Measurements from ENCODE around the gene SLC6A11.

Gene SLC6A11

DNA sequence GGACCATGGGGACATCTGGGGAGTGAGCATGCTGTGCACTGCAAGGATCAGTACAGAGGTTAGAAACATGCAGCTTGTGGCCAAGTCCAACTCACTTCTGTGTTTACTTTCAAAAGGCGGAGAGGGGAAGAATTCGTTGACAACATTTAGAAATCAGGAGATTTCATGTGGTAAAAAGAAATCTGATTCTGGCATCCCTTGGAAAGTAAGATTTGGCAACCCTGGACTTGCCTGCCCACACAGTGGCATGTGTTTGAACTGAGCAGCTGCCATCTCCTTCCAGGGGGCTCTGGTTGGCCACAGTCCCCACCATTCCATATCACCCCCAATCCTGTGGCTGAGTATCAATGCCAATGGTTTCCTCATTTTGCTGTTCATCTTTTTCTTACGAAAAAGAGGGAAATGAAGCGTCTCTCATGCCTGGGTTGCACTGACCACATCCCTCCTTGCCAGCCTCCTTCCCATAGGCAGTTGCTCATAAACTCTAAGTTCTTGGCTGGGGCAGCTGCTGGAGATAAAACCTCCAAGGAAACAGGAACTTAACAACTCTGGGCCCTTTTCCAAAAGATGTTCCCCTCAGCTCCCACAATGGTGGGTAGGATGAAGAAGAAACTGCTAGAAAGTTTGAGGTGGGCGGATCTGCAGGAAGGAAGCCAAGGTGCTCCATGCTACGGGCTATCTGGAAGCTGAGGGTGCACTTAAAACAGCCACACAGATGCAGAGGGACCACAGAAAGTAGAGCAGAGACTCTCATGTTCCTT, 29.2 kb downstream of the SLC6A11 start:
- DNase-seq, result no peak

GRCh38 chr3:10845839-10846656, 30.0 kb downstream of the SLC6A11 start:
- no peak for DNase-seq

DNA sequence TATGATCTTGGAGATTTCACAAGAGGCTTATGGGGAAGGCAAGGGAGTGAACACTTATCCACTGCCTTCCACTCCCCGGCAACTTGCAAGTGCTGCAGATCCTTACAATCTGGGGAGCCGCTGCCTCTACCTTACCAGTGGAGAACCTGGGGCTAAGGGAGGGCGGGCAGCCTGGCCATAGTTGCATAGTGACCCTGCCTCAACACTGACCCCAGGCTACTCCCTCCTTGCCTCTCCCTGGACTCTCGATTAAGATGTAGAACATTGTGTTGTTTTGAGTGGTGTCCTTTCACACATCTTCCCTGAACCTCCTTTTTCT, 30.6 kb downstream of the SLC6A11 start:
- no peak for DNase-seq

DNA sequence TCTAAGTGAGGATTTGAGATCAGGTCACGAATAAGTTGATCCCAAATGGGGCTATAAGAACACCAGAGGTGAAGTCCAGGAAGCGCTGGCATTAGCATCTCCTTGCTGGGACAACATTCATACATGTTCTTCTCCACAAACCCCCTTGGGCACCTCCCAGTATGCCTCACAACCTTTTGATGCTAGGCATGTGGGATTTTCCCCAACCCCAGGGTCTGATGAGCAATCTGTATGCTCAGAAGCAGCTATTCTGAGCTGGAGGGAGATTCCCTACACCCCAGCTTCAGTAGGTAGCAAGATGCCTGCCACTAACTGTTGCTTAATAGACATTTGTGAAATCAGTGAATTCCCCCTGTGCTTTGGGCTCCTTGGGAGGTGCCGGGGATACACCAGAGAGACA, 32.2 kb downstream of the SLC6A11 start:
- DNase-seq, result peak; percentile 25

DNA sequence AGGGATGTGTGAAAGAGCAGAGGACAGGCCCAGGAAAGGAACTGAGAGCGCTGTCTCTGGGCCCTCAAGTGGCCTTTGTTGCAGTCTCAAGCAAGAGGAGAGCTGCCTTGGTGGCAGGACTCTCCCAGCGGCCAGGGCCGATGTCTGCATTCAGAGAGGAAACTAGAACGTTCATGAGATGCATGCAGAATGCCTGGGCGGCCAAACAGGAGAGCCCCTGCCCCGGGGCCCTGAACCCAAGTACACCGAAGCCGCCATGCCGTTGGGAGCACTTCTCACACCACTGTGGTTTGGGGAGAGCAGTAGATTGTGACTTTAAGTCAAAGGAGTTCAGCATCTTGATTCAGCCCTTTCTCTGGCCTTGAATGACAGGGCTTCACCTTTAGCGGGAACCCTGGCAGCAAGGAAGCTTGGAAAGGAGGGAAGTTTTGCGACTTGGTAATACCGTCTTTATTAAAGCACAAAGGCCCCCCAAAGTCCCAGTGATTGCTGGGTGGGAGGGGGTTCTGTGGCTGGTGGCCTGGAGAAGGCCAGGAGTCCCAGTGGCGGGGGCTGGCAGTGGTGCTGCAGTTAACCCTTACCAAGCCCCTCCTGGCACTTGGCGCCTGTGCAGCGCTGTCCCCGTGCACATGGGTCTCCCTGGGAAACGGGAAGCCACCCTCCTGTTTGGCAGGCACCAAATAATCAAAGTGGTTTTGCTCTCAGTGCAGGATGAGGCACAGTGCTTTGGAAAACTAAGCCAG, 36.2 kb downstream of the SLC6A11 start:
- DNase-seq, result no peak

DNA sequence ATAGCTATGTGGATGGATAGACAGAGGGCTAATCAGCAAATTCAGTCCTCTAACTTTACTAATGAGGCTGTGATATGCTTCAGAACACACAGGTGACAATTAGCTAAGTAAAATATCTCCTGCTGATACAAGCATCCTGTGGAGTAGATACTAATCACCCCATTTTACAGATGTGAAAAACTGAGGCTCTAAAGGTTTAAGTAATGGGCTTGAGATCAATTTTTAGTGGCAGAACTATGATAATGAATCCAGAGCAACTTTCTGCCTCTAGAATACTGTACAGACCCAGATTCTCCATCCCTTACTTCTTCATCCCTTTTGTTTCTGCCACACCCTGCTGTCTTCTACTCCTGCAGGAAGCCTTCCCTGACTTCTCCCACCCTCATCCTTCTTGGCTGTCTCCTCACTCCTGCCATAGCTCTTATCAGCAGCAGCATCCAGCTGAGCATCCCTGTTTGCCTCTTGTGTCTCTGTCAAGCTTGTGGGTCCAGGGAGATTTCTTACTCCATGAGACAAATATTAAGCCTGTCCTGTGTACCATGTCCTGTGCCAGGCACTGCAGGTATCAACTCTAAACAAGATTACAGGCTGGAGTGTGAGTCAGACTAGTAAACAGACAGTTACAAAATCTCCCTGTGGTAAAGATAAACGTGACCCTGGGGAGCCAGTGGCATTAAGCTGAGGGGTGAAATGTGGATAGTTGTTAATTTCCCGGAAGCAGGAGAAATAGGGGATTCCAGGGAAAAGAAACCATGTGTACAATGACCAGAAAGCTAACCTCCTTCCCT, 39.2 kb downstream of the SLC6A11 start:
- DNase-seq, result no peak

DNA sequence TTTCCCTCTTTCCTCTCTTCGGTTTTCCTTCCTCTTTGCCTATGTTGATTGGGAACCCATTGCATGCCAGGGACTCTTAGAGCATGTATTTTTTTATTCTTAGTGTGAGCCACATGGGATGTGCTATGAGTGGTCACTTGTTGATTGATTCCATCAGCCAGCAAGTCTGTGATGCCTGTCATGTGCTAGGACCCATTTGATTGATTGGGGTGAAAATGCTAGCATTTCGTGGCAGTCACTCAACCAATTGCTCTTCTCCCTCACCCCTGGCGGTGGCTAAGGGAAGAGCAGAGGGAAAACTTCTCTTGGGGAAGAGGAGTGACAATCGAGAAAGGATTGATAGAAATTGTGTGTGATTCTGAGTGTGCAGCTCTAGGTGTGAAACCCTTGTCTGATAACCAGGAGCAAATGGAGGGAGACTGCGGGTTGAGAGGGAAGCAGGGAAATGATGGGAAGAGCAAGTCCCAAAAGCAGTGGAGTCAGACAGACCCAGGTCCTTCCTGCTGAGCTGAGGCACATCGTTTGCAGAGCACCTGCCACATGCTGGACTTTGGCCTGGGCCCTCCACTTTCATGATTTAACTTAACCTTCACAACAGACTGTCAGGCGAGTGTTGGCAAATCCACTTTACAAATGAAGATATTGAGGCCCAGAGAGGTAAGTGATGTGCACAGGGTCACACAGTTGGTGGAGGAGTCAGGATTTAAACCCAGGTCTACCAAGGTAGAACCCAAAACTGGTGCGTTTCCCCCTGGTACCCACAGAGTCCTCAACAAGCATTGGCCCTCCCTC, 40.0 kb downstream of the SLC6A11 start:
- no peak for DNase-seq

- DNase-seq, result no peak
These were observed 41.2 kb downstream of the SLC6A11 start for GRCh38 chr3:10857235-10857634.

- no peak for DNase-seq
These were observed 42.1 kb downstream of the SLC6A11 start for GRCh38 chr3:10858091-10858490.

- no peak for DNase-seq
These were observed 51.4 kb downstream of the SLC6A11 start for GRCh38 chr3:10867384-10867783.

DNA sequence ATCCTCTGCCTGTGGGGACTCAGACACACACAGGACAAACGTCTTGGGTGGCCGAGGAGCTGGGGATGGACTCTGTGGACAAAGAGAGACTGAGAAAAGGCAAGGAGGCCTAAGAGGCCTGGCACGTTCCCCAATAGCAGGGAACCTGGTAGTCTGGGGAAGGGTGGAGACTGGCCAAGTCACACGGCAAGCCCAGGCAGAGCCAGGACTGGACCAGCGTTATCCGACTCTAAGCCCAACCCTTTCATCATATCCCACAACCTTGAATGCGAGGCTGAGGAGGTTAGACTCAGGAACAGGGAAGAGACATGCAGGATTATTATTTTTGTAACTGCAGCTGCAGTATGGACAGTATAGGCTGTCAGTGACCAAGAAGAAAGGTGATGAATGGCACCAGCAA, 53.4 kb downstream of the SLC6A11 start:
- DNase-seq, result no peak

DNA sequence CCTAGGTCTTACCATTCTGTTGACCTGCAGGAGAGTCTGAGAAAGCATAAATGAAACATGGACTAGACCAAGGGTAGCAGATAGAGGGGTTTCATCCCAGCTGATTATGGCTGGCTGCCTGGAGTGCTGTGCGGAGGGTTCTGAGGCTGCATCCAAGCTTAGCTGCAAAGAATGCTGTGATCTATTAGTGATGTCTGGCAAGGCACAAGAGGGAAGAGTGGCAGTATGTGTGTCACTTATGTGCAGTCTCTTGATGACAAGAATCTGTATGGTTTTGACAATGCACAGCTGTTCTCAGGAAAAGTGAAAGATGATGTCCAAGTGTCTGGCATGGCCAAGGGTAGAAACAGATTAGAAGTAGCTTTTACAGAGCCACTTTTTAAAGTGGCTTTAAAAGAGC, 54.3 kb downstream of the SLC6A11 start:
- DNase-seq, result no peak

- DNase-seq, result no peak
These were observed 57.4 kb downstream of the SLC6A11 start for GRCh38 chr3:10873415-10873814.

DNA sequence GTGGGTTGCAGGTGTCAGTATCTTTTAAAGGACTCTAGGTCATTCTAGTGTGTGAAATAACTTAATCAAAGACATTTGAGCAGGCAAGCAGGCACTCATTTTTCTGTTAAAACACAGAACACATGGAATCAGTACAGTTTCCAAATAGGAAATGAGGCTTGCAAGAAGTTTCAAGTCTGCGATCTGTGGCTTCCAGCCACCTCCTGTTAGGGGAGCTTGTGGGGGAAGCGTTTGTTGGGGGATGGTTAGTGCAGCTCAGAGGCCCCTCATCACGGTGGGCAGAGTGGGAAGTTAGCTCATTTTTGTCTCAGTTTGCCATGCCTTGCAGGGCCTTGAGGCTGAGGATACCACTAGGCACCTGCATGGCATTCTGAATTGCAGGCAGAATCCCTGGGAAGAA, 59.9 kb downstream of the SLC6A11 start:
- DNase-seq, result no peak

- no peak for DNase-seq
These were observed 60.6 kb downstream of the SLC6A11 start for GRCh38 chr3:10876661-10877060.

DNA sequence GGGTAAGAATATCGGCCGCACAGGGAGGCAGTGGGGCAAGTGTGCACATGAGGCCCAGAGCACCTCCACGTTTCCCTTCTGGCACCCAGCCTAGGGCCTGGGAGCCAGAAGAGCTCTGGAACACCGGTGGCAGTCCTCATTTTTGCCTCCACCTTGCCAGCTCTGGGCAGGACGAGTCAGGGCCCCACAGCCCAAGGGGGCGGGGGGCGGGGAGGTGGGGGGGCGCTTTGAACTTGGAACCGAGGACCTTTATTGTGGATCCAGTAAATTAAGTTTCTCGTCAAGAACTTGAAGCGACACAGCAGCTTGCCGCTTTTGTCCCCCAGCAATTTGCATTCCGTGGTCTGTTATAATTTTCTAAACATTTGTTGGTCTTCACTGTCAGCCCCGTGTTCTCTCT, 66.8 kb downstream of the SLC6A11 start:
- DNase-seq, result no peak

GRCh38 chr3:10883478-10884234, 67.6 kb downstream of the SLC6A11 start:
- no peak for DNase-seq

DNA sequence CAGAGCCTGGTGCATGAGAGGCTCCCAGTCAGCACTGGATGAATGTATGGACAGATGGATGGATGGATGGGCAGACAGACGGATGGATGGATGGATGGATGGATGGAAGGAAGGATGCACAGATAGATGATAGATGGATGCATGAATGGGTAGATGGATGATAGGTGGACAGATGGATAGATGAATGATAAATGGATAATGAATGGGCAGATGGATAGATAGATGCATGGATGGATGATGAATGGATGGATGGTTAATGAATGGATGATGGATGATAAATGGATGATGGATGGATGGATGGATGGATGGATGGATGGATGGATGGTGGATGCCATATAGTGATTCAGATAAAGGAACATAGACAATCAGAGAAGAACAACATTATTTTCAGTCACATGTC, 71.0 kb downstream of the SLC6A11 start:
- DNase-seq, result no peak

GRCh38 chr3:10888518-10889090, 72.6 kb downstream of the SLC6A11 start:
- DNase-seq, result no peak

DNA sequence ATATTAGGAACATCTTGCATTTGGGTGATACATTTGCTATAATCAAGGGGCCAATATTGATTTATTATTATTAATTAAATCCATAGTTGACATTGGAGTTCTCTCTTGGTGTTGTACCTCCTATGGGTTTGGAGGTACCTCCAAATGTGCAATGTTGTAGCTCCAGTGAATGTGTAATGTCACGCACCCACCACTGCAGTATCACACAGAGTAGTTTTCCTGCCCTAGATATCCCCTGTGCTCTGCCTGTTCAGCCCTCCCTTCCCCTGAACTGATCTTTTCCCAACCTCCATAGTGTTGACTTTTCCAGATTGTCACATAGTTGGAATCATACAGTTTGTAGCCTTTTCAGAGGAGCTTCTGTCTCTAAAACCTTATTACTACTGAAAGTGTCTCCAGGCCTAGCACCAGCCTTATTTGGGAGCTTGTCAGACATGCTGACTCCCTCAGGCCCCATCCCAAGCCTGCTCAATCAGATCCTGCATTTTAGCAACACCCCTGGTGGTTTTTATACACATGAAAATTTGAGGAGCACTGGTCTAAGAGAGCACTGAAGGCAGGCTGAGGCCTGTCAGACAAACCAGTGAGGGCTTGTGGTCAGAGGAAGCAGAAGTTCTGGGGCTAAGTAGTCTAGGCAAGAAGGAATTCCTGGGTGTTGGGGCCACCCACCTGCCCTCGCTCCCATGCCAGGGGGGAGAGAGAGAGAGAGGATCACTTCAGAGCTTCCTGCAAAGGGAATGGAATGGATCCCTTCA, 73.4 kb downstream of the SLC6A11 start:
- no peak for DNase-seq
